MM.1S (cell line): ENCODE data around the gene RTN4R.

Experiments
- CTCF ChIP-seq: fragments of 300-600 bp; sonication (generic); IDR thresholded peaks from 2 replicates; pipeline ENCODE4 v1.5.1; 2016; ENCODE audit warnings: antibody characterized with exemption, low read length, mixed read lengths
- EZH2 ChIP-seq: fragments of 300-600 bp; sonication (generic); optimal IDR thresholded peaks from 2 replicates; pipeline ENCODE3; 2017; ENCODE audit warnings: low read depth, mild to moderate bottlenecking, antibody characterized with exemption, low read length, mixed read lengths

GRCh38 chr22:20236052-20236717 is 31.9 kb downstream of the RTN4R start:
- TF ChIP-seq CTCF (no peak), EZH2 (no peak)
